IPS-20b (cell line): Measurements from ENCODE around the gene HRH2.

Experiments
- H3K27ac ChIP-seq: one replicate; pipeline ENCODE4 v1.5.1; 2013; ENCODE audit warnings: low read length
- H3K27me3 ChIP-seq: 2 replicates; pipeline ENCODE4 v1.6.1; 2013; ENCODE audit warnings: mild to moderate bottlenecking, low read length, inconsistent platforms; ENCODE audit not compliant: insufficient read depth
- H3K36me3 ChIP-seq: 2 replicates; pipeline ENCODE4 v1.6.1; 2013; ENCODE audit warnings: low read depth, mild to moderate bottlenecking, inconsistent platforms, low read length, moderate library complexity; ENCODE audit not compliant: insufficient read depth
- H3K4me1 ChIP-seq: 2 replicates; pipeline ENCODE4 v1.6.1; 2013; ENCODE audit warnings: mild to moderate bottlenecking, control low read depth, inconsistent platforms, low read length, moderate library complexity; ENCODE audit not compliant: insufficient read depth
- H3K4me3 ChIP-seq: 2 replicates; pipeline ENCODE4 v1.5.1; 2013; ENCODE audit warnings: mild to moderate bottlenecking, low read length, inconsistent platforms
- H3K9ac ChIP-seq: 2 replicates; pipeline ENCODE4 v1.6.1; 2013; ENCODE audit warnings: low read depth, mild to moderate bottlenecking, inconsistent platforms, low read length, moderate library complexity
- H3K9me3 ChIP-seq: 2 replicates; pipeline ENCODE4 v1.6.1; 2013; ENCODE audit warnings: mild to moderate bottlenecking, low read depth, low read length, inconsistent platforms; ENCODE audit not compliant: insufficient read depth

HRH2 gene

GRCh38 chr5:175688352-175689146, 30.7 kb downstream of the HRH2 start:
- no peak overlapping the region for H3K9ac ChIP-seq
- no peak overlapping the region for H3K27ac ChIP-seq
- no peak overlapping the region for H3K4me3 ChIP-seq

GRCh38 chr5:175689147-175689991, 31.5 kb downstream of the HRH2 start:
- H3K36me3 ChIP-seq, result no peaks in the 10 kb centered on the region
- H3K4me1 ChIP-seq, result peaks cover 3% of the 10 kb centered on the region; the same call in 1 of the 2 replicates
- H3K9me3 ChIP-seq, result no peaks in the 10 kb centered on the region
- no peak overlapping the region for H3K4me3 ChIP-seq
- no peak overlapping the region for H3K9ac ChIP-seq
- H3K27me3 ChIP-seq, result no peaks in the 10 kb centered on the region
- H3K27ac ChIP-seq, result no peak overlapping the region

More at GRCh38 chr5:175688352-175689146, 30.7 kb downstream of the HRH2 start:
- no peaks in the 10 kb centered on the region for H3K27me3 ChIP-seq
- peaks cover 3% of the 10 kb centered on the region; the same call in 1 of the 2 replicates for H3K4me1 ChIP-seq
- peaks cover 2% of the 10 kb centered on the region; the same call in 1 of the 2 replicates for H3K36me3 ChIP-seq
- no peaks in the 10 kb centered on the region for H3K9me3 ChIP-seq

- H3K27ac ChIP-seq, result no peak overlapping the region
- H3K9ac ChIP-seq, result no peak overlapping the region
- no peaks in the 10 kb centered on the region for H3K27me3 ChIP-seq
- peaks cover 3% of the 10 kb centered on the region; the same call in 1 of the 2 replicates for H3K4me1 ChIP-seq
- H3K36me3 ChIP-seq, result no peaks in the 10 kb centered on the region
- no peaks in the 10 kb centered on the region for H3K9me3 ChIP-seq
- no peak overlapping the region for H3K4me3 ChIP-seq
Measured at GRCh38 chr5:175690025-175690424, 32.2 kb downstream of the HRH2 start.

- no peak overlapping the region for H3K4me3 ChIP-seq
- H3K9ac ChIP-seq, result peak overlapping the region; percentile 37; the same call in 1 of the 2 replicates
- H3K36me3 ChIP-seq, result no peaks in the 10 kb centered on the region
- peaks cover 3% of the 10 kb centered on the region; the same call in 1 of the 2 replicates for H3K4me1 ChIP-seq
- no peaks in the 10 kb centered on the region for H3K9me3 ChIP-seq
- H3K27ac ChIP-seq, result no peak overlapping the region
- H3K27me3 ChIP-seq, result no peaks in the 10 kb centered on the region
Measured at GRCh38 chr5:175690586-175690985, 32.7 kb downstream of the HRH2 start.

- Histone ChIP-seq H3K36me3 (no peaks in the 10 kb centered on the region), H3K4me1 (peaks cover 5% of the 10 kb centered on the region; the same call in 1 of the 2 replicates), H3K9me3 (no peaks in the 10 kb centered on the region), H3K27ac (no peak overlapping the region), H3K9ac (no peak overlapping the region), H3K27me3 (no peaks in the 10 kb centered on the region), H3K4me3 (no peak overlapping the region)
Measured at GRCh38 chr5:175691761-175692160, 33.9 kb downstream of the HRH2 start.

- Histone ChIP-seq H3K27me3 (no peaks in the 10 kb centered on the region), H3K9ac (no peak overlapping the region), H3K4me3 (no peak overlapping the region), H3K4me1 (peaks cover 5% of the 10 kb centered on the region; the same call in 1 of the 2 replicates), H3K9me3 (no peaks in the 10 kb centered on the region), H3K27ac (no peak overlapping the region), H3K36me3 (no peaks in the 10 kb centered on the region)
Measured at GRCh38 chr5:175692235-175692995, 34.5 kb downstream of the HRH2 start.

DNA sequence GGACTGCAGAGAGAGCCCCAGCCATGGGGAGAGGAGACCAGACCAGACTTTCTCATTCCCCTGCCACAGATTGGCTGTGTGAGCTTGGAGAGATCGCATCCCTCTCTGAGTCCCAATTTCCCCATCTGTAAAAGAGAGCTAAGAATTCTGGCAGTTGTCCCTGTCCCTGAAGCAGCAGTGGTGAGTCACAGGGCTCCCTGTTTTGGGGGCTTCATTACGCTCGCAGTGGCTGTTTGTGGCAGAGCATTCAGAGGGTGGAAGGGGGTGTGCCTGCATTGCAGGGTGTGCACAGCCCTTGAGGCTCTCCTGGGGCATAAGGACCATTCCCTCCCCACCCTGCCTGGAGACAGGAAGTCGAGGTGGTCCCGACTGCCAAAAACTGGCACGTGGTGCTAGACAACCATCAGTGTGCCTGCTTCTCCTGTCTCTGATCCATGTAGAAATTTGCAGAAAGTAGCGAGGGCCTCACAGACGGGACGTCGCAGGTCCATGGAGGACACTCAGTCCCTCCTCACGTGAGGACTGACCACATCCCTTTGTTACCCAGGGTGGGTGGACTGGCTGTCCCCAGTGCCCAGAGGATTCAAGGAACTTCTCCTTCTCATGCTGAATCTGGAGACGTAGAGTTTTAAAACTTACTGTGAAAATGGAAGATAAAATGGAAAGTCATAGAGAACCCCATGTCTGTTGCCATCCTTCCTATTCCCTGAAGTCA, 35.3 kb downstream of the HRH2 start:
- Histone ChIP-seq H3K4me3 (no peak overlapping the region), H3K9ac (no peak overlapping the region), H3K9me3 (no peaks in the 10 kb centered on the region), H3K27ac (no peak overlapping the region), H3K36me3 (no peaks in the 10 kb centered on the region), H3K27me3 (no peaks in the 10 kb centered on the region), H3K4me1 (peaks cover 5% of the 10 kb centered on the region; the same call in 1 of the 2 replicates)

GRCh38 chr5:175693741-175694140, 35.9 kb downstream of the HRH2 start:
- no peak overlapping the region for H3K27ac ChIP-seq
- H3K9ac ChIP-seq, result no peak overlapping the region
- no peaks in the 10 kb centered on the region for H3K27me3 ChIP-seq
- no peak overlapping the region for H3K4me3 ChIP-seq
- H3K36me3 ChIP-seq, result no peaks in the 10 kb centered on the region
- no peaks in the 10 kb centered on the region for H3K9me3 ChIP-seq
- peaks cover 9% of the 10 kb centered on the region; the same call in 1 of the 2 replicates for H3K4me1 ChIP-seq

DNA sequence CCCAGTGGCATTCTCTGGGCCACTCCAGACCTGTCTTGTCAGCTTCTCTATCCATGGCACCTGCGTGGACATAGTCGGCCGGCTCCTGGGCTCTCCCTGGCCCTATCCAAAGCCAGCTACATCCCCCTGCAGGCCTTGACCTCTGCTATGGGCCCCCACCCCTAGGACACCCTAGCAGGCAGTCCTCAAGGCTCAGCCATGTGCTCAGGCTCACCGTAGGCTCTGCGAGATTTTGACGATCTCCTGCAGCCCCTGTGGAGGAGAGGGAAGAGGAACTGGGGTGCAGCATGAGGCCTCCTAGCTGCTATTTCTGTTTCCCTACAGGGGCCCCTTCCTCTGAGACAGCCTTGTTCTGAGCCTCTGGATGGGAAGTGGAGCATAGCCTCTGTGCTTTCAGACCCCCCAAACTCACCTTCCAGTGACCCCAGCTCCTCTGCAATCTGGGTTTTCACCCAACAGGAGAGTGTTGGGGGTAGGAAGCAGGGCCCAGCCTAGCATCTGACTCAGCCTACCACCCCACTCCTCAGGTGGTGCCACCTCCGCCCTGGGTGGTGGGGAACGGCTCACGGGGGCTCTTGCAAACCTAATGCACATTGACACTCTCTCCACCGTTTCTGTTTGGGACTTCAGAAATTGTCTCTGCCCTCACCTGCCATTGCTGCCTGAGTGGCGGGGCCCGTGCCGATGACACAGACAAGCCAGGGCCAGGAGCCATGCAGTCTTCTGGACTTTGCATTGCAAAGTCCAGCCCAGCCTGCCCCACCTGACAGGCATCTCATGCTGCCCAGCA, 36.7 kb downstream of the HRH2 start:
- no peak overlapping the region for H3K9ac ChIP-seq
- peaks cover 9% of the 10 kb centered on the region; the same call in 1 of the 2 replicates for H3K4me1 ChIP-seq
- no peak overlapping the region for H3K4me3 ChIP-seq
- no peak overlapping the region for H3K27ac ChIP-seq
- no peaks in the 10 kb centered on the region for H3K27me3 ChIP-seq
- no peaks in the 10 kb centered on the region for H3K36me3 ChIP-seq
- H3K9me3 ChIP-seq, result no peaks in the 10 kb centered on the region
